HCT116 (cell line): ENCODE results near the gene FAM184A.

Experiments
- CEBPB ChIP-seq: IDR thresholded peaks from 2 replicates; pipeline ENCODE4 v1.6.1; 2012; ENCODE audit warnings: low read depth
- EGR1 ChIP-seq: IDR thresholded peaks from 2 replicates; pipeline ENCODE4 v1.6.1; 2012; ENCODE audit warnings: low read depth
- EZH2 ChIP-seq: fragments of 200-600 bp; sonication (generic); IDR thresholded peaks from 2 replicates; pipeline ENCODE4 v1.6.1; 2017; ENCODE audit warnings: antibody characterized with exemption, mixed run types
- EZH2phosphoT487 ChIP-seq: fragments of 200-600 bp; IDR thresholded peaks from 2 replicates; pipeline ENCODE4 v1.6.1; 2018; ENCODE audit warnings: antibody characterized with exemption, borderline replicate concordance
- JUND ChIP-seq: IDR thresholded peaks from 2 replicates; pipeline ENCODE4 v1.6.1; 2012
- POLR2A ChIP-seq: IDR thresholded peaks from 2 replicates; pipeline ENCODE4 v1.7.0; 2011; ENCODE audit warnings: borderline replicate concordance; ENCODE audit not compliant: insufficient read depth, insufficient read length; ENCODE audit errors: extremely low read depth
- RAD21 ChIP-seq: IDR thresholded peaks from 2 replicates; pipeline ENCODE4 v1.6.1; 2012; ENCODE audit warnings: low read depth, mild to moderate bottlenecking
- SIN3A ChIP-seq: IDR thresholded peaks from 2 replicates; pipeline ENCODE4 v1.6.1; 2012; ENCODE audit warnings: low read depth
- YY1 ChIP-seq: IDR thresholded peaks from 2 replicates; pipeline ENCODE4 v1.6.1; 2011; ENCODE audit warnings: low read length, low read depth, moderate library complexity, mild to moderate bottlenecking; ENCODE audit not compliant: insufficient replicate concordance; ENCODE audit errors: extremely low read depth
- TF ChIP-seq, protein P1 (sequence below), 3 experiments: fragments of 200-600 bp in 1 of 3; sonication (generic) in 1 of 3; IDR thresholded peaks in 2 of 3; conservative IDR thresholded peaks in 1 of 3; 2 replicates each; pipeline ENCODE4 v1.5.1; 2012 to 2017; ENCODE audit warnings: low read depth in 2 of 3, low read length in 2 of 3, antibody characterized with exemption in 1 of 3, borderline replicate concordance in 1 of 3, control low read depth in 1 of 3, mild to moderate bottlenecking in 1 of 3, mixed read lengths in 1 of 3, mixed run types in 1 of 3, moderate library complexity in 1 of 3; ENCODE audit not compliant: insufficient read depth in 1 of 3
- TF ChIP-seq, protein P2 (sequence below): IDR thresholded peaks from 2 replicates; pipeline ENCODE4 v1.6.1; 2012

DNA sequence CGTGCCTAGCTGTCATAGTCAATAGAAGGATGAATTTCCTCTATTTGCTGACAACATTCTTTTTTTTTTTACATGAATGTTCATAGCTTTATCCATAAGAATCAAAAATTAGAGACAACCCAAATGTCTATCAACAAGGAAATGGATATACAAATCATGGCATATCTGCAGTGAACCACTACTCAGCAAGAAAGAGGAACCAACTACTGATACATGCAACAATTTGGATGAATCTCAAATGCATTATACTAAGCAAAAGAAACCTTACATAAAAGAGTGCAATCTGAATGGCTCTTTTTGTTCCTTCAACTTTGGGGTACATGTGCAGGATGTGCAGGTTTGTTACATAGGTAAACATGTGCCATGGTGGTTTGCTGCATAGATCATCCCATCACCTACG lies 125.8 kb downstream of the FAM184A start:
- TF ChIP-seq POLR2A: no peak
- no peak for TF ChIP-seq YY1
- TF ChIP-seq JUND: no peak
- TF ChIP-seq, protein P1, sequence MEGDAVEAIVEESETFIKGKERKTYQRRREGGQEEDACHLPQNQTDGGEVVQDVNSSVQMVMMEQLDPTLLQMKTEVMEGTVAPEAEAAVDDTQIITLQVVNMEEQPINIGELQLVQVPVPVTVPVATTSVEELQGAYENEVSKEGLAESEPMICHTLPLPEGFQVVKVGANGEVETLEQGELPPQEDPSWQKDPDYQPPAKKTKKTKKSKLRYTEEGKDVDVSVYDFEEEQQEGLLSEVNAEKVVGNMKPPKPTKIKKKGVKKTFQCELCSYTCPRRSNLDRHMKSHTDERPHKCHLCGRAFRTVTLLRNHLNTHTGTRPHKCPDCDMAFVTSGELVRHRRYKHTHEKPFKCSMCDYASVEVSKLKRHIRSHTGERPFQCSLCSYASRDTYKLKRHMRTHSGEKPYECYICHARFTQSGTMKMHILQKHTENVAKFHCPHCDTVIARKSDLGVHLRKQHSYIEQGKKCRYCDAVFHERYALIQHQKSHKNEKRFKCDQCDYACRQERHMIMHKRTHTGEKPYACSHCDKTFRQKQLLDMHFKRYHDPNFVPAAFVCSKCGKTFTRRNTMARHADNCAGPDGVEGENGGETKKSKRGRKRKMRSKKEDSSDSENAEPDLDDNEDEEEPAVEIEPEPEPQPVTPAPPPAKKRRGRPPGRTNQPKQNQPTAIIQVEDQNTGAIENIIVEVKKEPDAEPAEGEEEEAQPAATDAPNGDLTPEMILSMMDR (IDR thresholded peaks at IDR 0.05 in 2 of 3, conservative IDR thresholded peaks at IDR 0.05 in 1 of 3; ENCODE audit: borderline replicate concordance in 1 of 3, insufficient read depth in 1 of 3, low read depth in 2 of 3, low read length in 2 of 3): no peak
- no peak for TF ChIP-seq EZH2phosphoT487
- TF ChIP-seq, protein P2, sequence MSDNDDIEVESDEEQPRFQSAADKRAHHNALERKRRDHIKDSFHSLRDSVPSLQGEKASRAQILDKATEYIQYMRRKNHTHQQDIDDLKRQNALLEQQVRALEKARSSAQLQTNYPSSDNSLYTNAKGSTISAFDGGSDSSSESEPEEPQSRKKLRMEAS: no peak
- TF ChIP-seq SIN3A: no peak
- no peak for TF ChIP-seq EZH2
- no peak for TF ChIP-seq CEBPB
- no peak for TF ChIP-seq RAD21
- no peak for TF ChIP-seq EGR1
